Breast epithelium (tissue), 3 donors: ENCODE measurements around the gene TTF2.

ENCODE experiments used
- CTCF ChIP-seq, 3 donors: fragments of 450-650 bp; IDR thresholded peaks; one replicate each; pipeline ENCODE4 v1.5.1; 2016 to 2017; ENCODE audit warnings: antibody characterized with exemption in 3 of 3, mild to moderate bottlenecking in 3 of 3, moderate library complexity in 3 of 3
- POLR2A ChIP-seq: fragments of 450-650 bp; IDR thresholded peaks from one replicate; pipeline ENCODE4 v1.6.1; 2016; ENCODE audit warnings: antibody characterized with exemption, mild to moderate bottlenecking, moderate library complexity

- TF ChIP-seq POLR2A, result no peak
- TF ChIP-seq CTCF (IDR thresholded peaks at IDR 0.05), result no peak
Measured at GRCh38 chr1:117079737-117080136, 19.6 kb downstream of the TTF2 start.
